ENCODE results near the gene KNG1.
"Not testable (repeated sequence)": the region's sequence is repeated elsewhere in the genome, so short reads cannot be mapped to it uniquely, and the experiment has no call there.

Gene KNG1

GRCh38 chr3:186717039-186717457 lies at the start of gene KNG1:
Gene KNG1 (plus strand): TSS chr3:186717359. CDS start chr3:186717543, 184 bp downstream.
- DNase-seq (ENCODE audit: low read depth, low spot score) = no peak

- DNase-seq (ENCODE audit: low read depth, low spot score) = no peak
These were observed 48.7 kb upstream of the KNG1 start for GRCh38 chr3:186668426-186668825.

- DNase-seq (ENCODE audit: low read depth, low spot score) = no peak
These were observed 47.6 kb upstream of the KNG1 start for GRCh38 chr3:186669378-186670084.

GRCh38 chr3:186670155-186670554 lies 47.0 kb upstream of the KNG1 start:
- DNase-seq (ENCODE audit: low read depth, low spot score) = no peak

GRCh38 chr3:186671051-186671450 lies 46.1 kb upstream of the KNG1 start:
- no peak for DNase-seq (ENCODE audit: low read depth, low spot score)

- no peak for DNase-seq (ENCODE audit: low read depth, low spot score)
These were observed 38.6 kb upstream of the KNG1 start for GRCh38 chr3:186678604-186679003.

- no peak for DNase-seq (ENCODE audit: low read depth, low spot score)
These were observed 38.0 kb upstream of the KNG1 start for GRCh38 chr3:186679151-186679550.

GRCh38 chr3:186680869-186681268 lies 36.3 kb upstream of the KNG1 start:
- DNase-seq (ENCODE audit: low read depth, low spot score) = no peak

- no peak for DNase-seq (ENCODE audit: low read depth, low spot score)
These were observed 34.3 kb upstream of the KNG1 start for GRCh38 chr3:186682812-186683211.

- no peak for DNase-seq (ENCODE audit: low read depth, low spot score)
These were observed 33.2 kb upstream of the KNG1 start for GRCh38 chr3:186683979-186684378.

- not testable (repeated sequence) for DNase-seq (ENCODE audit: low read depth, low spot score)
These were observed 30.7 kb upstream of the KNG1 start for GRCh38 chr3:186686475-186686874.

- DNase-seq (ENCODE audit: low read depth, low spot score) = no peak
These were observed 30.0 kb upstream of the KNG1 start for GRCh38 chr3:186687120-186687651.

GRCh38 chr3:186690304-186690703 lies 26.9 kb upstream of the KNG1 start:
- not testable (repeated sequence) for DNase-seq (ENCODE audit: low read depth, low spot score)

GRCh38 chr3:186691676-186692075 lies 25.5 kb upstream of the KNG1 start:
- DNase-seq (ENCODE audit: low read depth, low spot score) = no peak

- DNase-seq (ENCODE audit: low read depth, low spot score) = no peak
These were observed 23.3 kb upstream of the KNG1 start for GRCh38 chr3:186693843-186694242.

GRCh38 chr3:186694288-186695032 lies 22.7 kb upstream of the KNG1 start:
- DNase-seq (ENCODE audit: low read depth, low spot score) = no peak

- no peak for DNase-seq (ENCODE audit: low read depth, low spot score)
These were observed 20.6 kb upstream of the KNG1 start for GRCh38 chr3:186696522-186696921.

GRCh38 chr3:186697510-186697909 lies 19.6 kb upstream of the KNG1 start:
- no peak for DNase-seq (ENCODE audit: low read depth, low spot score)

GRCh38 chr3:186700267-186700666 lies 16.9 kb upstream of the KNG1 start:
- DNase-seq (ENCODE audit: low read depth, low spot score) = no peak

GRCh38 chr3:186702451-186702850 lies 14.7 kb upstream of the KNG1 start:
- not testable (repeated sequence) for DNase-seq (ENCODE audit: low read depth, low spot score)

- DNase-seq (ENCODE audit: low read depth, low spot score) = no peak
These were observed 11.0 kb upstream of the KNG1 start for GRCh38 chr3:186705882-186706780.

Data from astrocyte of the hippocampus (primary cell).